ENCODE data around the gene ERAP2.

Gene ERAP2

DNA sequence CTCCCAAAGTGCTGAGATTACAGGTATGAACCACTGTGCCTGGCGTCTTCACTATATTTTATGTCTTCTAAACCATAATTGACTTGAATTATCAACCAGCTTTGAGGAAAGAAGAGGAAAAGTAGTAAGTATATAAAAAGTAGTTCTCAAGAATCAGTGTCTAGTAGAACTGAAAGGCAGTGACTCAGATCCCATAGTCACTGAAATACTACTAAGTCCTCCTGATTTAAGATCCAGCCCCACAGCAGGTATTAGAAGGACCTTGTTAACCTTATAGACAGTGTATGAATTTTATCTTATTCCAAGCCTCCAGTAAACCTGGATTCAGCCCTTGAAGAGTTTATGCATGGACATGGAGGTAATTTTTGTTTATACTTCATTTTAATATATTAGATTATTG, 91.1 kb downstream of the ERAP2 start:
- no peak for DNase-seq

DNA sequence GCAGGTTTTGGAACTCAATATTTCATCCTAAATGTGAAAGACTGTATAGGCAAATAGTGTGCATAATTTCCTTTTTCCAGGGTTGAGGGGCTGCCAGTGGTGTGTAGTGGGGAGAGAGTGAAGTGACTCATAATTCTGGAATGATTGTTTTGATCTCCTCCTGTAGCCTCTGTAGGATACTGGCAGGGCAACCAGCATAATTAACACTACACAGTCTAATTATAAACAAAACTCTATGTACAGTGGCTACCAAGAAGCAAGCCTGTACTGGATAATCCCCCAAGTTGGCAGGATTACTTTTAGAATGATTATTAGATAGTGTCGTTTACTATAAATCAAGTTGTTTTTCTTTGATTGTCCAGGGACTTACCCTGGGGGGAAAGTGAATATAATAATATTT, 91.8 kb downstream of the ERAP2 start:
- DNase-seq = no peak

DNA sequence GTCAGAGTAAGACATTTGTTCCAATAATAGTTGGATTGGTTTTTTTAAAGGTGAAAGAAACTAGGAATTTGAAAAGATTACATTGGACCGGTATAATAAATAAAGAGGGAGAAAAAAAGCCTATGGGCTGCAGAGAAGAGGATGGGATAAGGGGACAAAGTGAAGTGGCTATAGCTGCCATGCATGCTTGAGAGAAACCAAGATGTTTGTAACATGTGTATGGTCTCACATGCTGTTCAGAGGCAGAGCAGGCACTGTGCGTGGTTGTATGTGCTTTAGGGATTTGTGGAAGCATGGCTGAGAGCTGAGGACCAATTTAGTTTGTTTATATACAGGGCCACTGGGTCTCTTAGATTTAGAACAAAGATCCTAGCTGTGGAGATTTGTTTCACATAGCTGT, 92.3 kb downstream of the ERAP2 start:
- no peak for DNase-seq
